GM19035 (cell line): ENCODE measurements around the gene ZNF407.

Experiments used
- ATAC-seq: cut with Tn5 transposase; IDR thresholded peaks from one replicate; pipeline ENCODE4 v1.9.1; 2021; ENCODE audit not compliant: unreplicated experiment

The ZNF407 gene

GRCh38 chr18:75109819-75110218 lies 512.1 kb downstream of the ZNF407 start:
- ATAC-seq = no peak

- ATAC-seq = no peak
These were observed 512.6 kb downstream of the ZNF407 start for GRCh38 chr18:75110311-75110710.

GRCh38 chr18:75110846-75111415 lies 513.3 kb downstream of the ZNF407 start:
- no peak for ATAC-seq

GRCh38 chr18:75111760-75112159 lies 514.1 kb downstream of the ZNF407 start:
- no peak for ATAC-seq

GRCh38 chr18:75112186-75113096 lies 514.8 kb downstream of the ZNF407 start:
- ATAC-seq = no peak

GRCh38 chr18:75113455-75113854 lies 515.8 kb downstream of the ZNF407 start:
- ATAC-seq = no peak

- no peak for ATAC-seq
These were observed 516.6 kb downstream of the ZNF407 start for GRCh38 chr18:75114231-75114764.
